ENCODE results near the gene NT5C1A.

NT5C1A gene

DNA sequence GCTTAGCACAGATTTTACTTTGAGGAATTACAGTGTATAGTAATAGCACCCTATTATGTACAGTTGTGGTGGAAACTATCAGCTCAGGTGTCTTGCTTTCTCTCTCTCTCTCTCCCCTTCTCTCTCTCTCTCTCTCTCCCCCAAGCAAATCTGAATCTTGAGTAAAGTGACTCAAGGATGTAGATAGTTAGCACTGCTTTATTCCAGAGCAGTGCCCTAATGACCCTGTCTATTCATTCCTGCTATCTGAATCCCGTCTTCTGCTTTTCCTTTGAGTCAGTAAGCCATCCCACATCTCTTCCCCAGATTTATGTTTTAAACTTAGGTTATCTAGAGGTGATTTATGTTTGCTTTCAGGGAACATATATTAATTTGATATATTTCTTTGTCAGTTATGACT, 24.5 kb upstream of the NT5C1A start:
- no peak for DNase-seq (ENCODE audit: low spot score)
- TF ChIP-seq, protein P1, sequence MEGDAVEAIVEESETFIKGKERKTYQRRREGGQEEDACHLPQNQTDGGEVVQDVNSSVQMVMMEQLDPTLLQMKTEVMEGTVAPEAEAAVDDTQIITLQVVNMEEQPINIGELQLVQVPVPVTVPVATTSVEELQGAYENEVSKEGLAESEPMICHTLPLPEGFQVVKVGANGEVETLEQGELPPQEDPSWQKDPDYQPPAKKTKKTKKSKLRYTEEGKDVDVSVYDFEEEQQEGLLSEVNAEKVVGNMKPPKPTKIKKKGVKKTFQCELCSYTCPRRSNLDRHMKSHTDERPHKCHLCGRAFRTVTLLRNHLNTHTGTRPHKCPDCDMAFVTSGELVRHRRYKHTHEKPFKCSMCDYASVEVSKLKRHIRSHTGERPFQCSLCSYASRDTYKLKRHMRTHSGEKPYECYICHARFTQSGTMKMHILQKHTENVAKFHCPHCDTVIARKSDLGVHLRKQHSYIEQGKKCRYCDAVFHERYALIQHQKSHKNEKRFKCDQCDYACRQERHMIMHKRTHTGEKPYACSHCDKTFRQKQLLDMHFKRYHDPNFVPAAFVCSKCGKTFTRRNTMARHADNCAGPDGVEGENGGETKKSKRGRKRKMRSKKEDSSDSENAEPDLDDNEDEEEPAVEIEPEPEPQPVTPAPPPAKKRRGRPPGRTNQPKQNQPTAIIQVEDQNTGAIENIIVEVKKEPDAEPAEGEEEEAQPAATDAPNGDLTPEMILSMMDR (IDR thresholded peaks at IDR 0.05; ENCODE audit: extremely low read depth, missing control alignments) = no peak

DNA sequence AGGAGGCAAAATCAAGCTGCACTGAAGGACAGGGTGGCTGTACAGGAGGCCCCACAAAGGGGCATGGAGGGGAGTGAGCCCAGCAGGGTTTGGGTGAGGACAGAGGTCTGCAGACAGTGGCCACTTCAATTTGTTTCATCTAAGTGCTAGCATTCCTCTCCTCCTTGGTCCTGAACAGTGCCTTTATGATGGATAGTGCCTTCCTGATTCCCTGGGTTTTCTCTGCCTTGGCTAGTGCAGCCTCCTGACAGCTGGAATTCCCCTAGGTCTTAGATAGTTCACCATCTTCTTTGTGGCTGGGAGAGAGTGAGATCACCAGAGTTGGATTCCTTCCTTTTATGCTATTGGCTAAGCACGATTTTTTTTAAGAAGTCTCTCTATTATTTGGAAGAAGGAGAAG, 23.1 kb upstream of the NT5C1A start:
- no peak for DNase-seq (ENCODE audit: low spot score)
- TF ChIP-seq, protein P1 (IDR thresholded peaks at IDR 0.05; ENCODE audit: extremely low read depth, missing control alignments) = no peak

DNA sequence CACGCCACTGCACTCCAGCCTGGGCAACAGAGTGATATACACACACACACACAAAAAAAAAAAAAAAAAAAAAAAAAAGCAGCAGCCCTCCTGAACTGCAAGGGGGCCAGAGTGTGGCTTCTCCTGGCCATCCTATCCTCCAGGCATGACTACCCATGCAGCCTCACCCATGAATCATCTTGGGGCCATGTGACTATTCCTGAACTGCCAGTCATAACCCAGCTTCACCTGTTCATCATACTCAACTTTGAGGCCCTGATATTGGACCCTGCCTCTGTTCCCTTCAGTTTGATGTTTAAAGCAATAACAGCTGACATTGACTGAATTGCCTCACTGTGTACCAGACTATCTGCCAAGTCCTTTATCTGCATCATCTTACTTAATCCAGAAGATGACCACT, 22.1 kb upstream of the NT5C1A start:
- TF ChIP-seq, protein P1 (IDR thresholded peaks at IDR 0.05; ENCODE audit: extremely low read depth, missing control alignments) = no peak
- no peak for DNase-seq (ENCODE audit: low spot score)

DNA sequence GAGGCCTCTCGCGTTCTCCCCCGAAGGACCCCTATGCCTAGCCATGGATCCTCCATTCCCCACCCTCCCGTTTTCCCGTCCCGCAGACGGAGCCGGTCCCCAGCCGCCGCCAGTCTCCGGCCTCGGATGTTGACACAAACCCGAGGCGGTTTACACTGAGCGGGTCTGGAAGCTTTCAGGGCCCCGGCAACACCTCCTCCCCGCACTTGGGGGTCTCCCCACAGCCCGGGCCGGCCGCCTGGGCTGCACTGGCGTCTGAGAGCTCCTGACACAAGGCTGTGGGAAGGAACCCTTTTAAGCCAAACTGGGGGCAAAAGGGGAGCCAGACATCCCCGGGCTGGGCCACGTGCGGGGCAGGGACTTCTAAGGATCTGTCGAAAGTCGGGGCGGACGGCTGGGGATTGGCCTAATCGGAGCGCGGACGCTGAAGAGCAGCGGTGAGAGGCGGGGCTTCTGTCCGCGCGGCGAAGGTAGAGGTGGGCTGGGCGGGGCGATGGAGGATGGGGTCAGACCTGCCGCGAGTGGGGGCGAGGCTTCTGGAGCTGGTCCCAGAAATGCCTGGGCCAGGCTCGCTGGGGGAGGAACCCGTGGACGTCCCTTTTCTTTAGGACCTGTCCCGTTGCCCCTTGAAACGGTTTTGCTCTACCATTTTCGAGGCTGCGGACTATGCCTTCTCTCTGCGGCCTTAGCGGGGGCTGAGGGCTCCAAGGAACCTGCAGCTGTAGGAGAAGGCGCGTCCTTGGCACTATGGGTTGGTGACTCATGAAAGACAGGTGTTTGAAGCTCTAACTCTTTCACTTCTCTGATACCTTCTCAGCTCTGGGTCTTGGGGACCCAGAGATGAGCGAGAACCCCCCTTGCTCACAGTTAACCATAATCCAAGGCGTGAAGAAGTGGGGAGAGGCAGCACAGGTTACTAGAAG, 20.5 kb upstream of the NT5C1A start:
- DNase-seq (ENCODE audit: low spot score) = no peak
- TF ChIP-seq, protein P1 (IDR thresholded peaks at IDR 0.05; ENCODE audit: extremely low read depth, missing control alignments) = no peak

DNA sequence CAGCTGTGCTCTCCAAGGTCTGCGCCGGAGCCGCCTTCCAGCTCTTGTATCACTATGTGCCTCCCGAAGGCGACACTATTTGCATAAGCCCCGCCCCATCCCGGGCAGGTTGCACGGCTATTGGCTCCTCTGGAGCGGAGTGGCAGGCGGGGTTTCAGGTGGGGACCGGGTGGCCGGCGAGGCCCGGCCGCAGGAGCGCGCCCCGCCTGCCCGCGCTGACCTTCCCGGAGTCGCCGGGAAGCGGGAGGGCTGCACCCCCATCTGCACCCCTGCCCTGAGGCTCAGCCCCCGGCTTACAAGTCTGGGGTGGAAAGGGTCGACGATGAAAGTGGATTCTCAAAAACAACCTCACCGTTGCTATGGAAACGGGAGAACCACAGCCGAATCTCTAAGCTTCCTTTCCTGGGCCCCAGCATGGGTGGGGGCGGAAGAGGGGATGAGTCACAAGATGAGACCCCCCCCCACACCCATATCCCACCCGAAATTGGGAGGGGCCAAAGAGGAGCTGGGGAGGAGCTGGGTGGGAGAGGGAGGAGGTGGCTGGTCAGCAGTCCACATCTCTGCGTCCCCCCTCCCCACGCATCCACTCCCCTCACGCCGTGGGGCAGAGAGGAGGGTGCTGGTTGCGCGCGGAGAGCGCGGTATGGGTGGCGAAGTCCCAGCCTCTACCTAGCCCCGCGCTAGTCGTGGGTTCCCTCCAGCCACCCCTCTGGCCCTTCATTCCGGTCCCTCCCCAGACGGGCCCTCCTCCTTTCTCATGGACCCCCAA, 19.7 kb upstream of the NT5C1A start, which contains the start of gene HPCAL4:
Gene HPCAL4 (minus strand): TSS at position 51 of the 769 bp plus-strand sequence. CDS start 6,830 bp downstream, outside the sequence.
- peak; percentile 85 for DNase-seq (ENCODE audit: low spot score)
- TF ChIP-seq, protein P1 (IDR thresholded peaks at IDR 0.05; ENCODE audit: extremely low read depth, missing control alignments) = no peak

DNA sequence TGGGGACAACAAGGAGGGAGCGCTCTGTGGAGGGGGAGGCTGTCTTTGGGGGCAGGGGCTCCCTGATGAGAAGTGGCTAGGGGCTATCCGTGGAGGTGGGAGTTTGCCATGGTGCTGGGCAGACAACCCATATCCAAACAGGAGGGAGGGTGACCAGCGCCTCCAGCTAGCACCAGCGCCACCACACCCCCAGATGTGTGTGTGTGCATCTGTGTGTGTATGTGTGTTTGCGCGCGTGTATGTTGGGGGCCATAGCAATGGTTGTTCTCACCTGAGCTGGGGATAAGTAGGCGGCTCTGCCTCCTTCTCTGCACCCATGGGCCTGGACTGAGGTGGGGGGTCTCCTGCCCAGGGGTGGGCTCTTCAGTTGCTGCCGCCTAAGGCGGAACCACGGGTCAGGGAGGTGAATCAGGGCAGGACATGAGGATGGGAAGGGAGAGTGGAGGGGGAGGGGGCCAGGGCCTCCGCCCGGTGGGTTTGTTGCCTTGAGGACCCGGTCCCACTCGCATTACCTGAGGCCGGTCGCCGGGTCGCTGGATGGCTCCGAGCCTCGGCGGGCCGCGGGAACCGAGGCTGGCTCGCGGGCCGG, 19.0 kb upstream of the NT5C1A start:
- TF ChIP-seq, protein P1 (IDR thresholded peaks at IDR 0.05; ENCODE audit: extremely low read depth, missing control alignments) = no peak
- no peak for DNase-seq (ENCODE audit: low spot score)
